ENCODE measurements around the gene RNF115.

DNA sequence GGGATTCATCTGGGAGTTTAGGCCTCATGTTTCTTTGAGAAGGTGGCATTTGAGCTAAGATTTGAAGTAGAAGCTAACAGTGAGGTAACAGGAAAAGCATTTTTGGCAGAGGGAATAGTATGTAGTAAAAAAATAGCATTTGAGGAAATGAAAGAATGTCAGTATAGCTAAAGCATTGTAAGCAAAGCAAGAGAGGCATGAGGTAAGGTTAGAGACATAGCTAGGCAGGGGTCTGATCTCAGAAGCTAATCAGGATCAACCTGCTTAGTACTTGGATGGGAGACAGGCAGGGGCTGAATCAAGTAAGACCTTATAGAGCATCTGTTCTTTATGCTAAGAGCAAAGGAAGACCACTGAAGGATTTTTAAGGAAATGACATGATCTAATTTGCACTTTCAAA is 4.1 kb upstream of the RNF115 start:
- TF ChIP-seq CTCF (IDR thresholded peaks at IDR 0.05; ENCODE audit: low read depth, low read length): no peak
- TF ChIP-seq POLR2A (IDR thresholded peaks at IDR 0.05; ENCODE audit: extremely low read depth, insufficient read length): no peak
